ENCODE results near the gene KRT80.

The KRT80 gene

GRCh38 chr12:52178443-52178842, 13.4 kb downstream of the KRT80 start:
- DNase-seq (ENCODE audit: low read depth, low spot score) = no peak
- TF ChIP-seq CTCF (IDR thresholded peaks at IDR 0.05; ENCODE audit: low read depth, low read length) = no peak
- in situ Hi-C loops (cut with HindIII; ENCODE audit: low sequenced_read_pairs) = no loop called here
- no peak overlapping the region for H3K4me3 ChIP-seq (ENCODE audit: low read depth, low read length)

GRCh38 chr12:52175371-52176350, 16.2 kb downstream of the KRT80 start:
- H3K4me3 ChIP-seq (ENCODE audit: low read depth, low read length) = no peak overlapping the region
- peak; percentile 25 for TF ChIP-seq CTCF (IDR thresholded peaks at IDR 0.05; ENCODE audit: low read depth, low read length)
- peak; percentile 33 for DNase-seq (ENCODE audit: low read depth, low spot score)

DNA sequence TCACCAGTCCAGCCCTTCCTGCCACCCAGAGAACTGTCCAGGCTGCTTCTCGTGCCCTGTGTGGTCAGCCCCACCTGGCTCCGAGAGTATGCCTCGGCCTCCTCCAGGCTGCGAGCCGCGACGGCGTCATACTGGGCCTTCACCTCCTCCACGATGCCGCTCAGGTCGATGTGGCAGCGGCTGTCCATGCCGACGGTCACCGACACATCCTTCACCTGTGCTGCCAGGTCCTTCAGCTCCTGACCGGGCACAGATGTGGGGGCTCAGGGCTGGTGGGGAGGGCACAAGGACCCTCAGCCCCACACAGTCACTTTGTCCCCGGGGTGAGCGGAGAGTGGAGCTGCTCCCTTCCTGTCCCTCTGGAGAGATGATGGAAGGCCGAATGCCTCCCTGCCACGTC, 18.3 kb downstream of the KRT80 start:
- in situ Hi-C loops (cut with HindIII; ENCODE audit: low sequenced_read_pairs) = no loop called here
- no peak overlapping the region for H3K4me3 ChIP-seq (ENCODE audit: low read depth, low read length)
- no peak for DNase-seq (ENCODE audit: low read depth, low spot score)
- TF ChIP-seq CTCF (IDR thresholded peaks at IDR 0.05; ENCODE audit: low read depth, low read length) = no peak

More at GRCh38 chr12:52175371-52176350, 16.2 kb downstream of the KRT80 start:
- in situ Hi-C loops (cut with HindIII; ENCODE audit: low sequenced_read_pairs) = no loop called here

GRCh38 chr12:52172956-52173355, 18.9 kb downstream of the KRT80 start:
- TF ChIP-seq CTCF (IDR thresholded peaks at IDR 0.05; ENCODE audit: low read depth, low read length) = no peak
- in situ Hi-C loops (cut with HindIII; ENCODE audit: low sequenced_read_pairs) = no loop called here
- no peak overlapping the region for H3K4me3 ChIP-seq (ENCODE audit: low read depth, low read length)
- DNase-seq (ENCODE audit: low read depth, low spot score) = no peak

DNA sequence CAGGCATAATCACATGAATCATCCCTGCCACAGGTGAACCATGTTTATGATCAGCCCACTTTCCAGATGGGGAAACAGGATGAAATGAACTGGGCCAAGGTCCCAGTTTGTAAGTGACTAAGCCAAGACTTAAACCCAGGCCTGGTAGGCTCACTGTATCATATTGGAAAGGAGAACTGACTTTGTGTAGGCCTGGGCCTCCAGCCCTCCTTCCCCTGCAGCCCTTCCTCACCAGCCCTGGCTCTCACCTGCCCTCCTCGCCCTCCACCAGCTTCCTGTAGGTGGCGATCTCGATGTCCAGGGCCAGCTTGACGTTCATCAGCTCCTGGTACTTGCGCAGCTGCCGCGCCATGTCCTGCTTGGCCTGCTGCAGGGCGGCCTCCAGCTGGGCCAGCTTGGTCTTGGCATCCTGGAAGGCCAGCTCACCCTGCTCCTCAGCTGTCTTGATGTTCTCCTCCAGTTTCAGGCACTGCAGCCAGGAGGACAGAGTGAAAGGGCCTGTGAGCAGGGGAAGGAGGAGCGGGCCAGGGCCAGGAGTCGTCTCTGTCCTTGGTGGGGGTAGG, 19.8 kb downstream of the KRT80 start:
- in situ Hi-C loops (cut with HindIII; ENCODE audit: low sequenced_read_pairs) = no loop called here
- no peak overlapping the region for H3K4me3 ChIP-seq (ENCODE audit: low read depth, low read length)
- DNase-seq (ENCODE audit: low read depth, low spot score) = no peak
- TF ChIP-seq CTCF (IDR thresholded peaks at IDR 0.05; ENCODE audit: low read depth, low read length) = peak; percentile 49

- no peak for TF ChIP-seq CTCF (IDR thresholded peaks at IDR 0.05; ENCODE audit: low read depth, low read length)
- H3K4me3 ChIP-seq (ENCODE audit: low read depth, low read length) = no peak overlapping the region
- DNase-seq (ENCODE audit: low read depth, low spot score) = no peak
- in situ Hi-C loops (cut with HindIII; ENCODE audit: low sequenced_read_pairs) = no loop called here
These were observed 21.0 kb downstream of the KRT80 start for GRCh38 chr12:52170827-52171226.
